Neural progenitor cell (in vitro differentiated cells): ENCODE measurements around the gene FAM131A. TPM values are rescaled to one million over a fixed set of nuclear protein-coding genes. Genes with fewer than 3 reads are reported as not detected.

Source experiments
- DNase-seq: peaks from one replicate; pipeline ENCODE4 v3.0.0-alpha.2; 2016; ENCODE audit warnings: low spot score
- H2AFZ ChIP-seq: fragments of 200-600 bp; sonication (generic); replicated peaks from 2 replicates; pipeline ENCODE4 v1.6.1; 2016; ENCODE audit warnings: antibody characterized with exemption
- H3F3A ChIP-seq: fragments of 200-600 bp; sonication (generic); 2 replicates; pipeline ENCODE4 v1.6.1; 2016; ENCODE audit warnings: antibody characterized with exemption, low read depth
- H3K27ac ChIP-seq: fragments of 200-600 bp; sonication (generic); 2 replicates; pipeline ENCODE4 v1.5.1; 2016; ENCODE audit warnings: mild to moderate bottlenecking
- H3K27me3 ChIP-seq: fragments of 200-600 bp; sonication (generic); 2 replicates; pipeline ENCODE4 v1.6.1; 2016; ENCODE audit warnings: mild to moderate bottlenecking, moderate library complexity
- H3K36me3 ChIP-seq: fragments of 200-600 bp; sonication (generic); 2 replicates; pipeline ENCODE4 v1.5.1; 2016
- H3K4me1 ChIP-seq: fragments of 200-600 bp; sonication (generic); 2 replicates; pipeline ENCODE4 v1.6.1; 2016; ENCODE audit warnings: mixed run types
- H3K4me2 ChIP-seq: fragments of 200-600 bp; sonication (generic); 2 replicates; pipeline ENCODE4 v1.6.1; 2016
- H3K4me3 ChIP-seq: fragments of 200-600 bp; sonication (generic); 2 replicates; pipeline ENCODE4 v1.5.1; 2016
- H3K79me2 ChIP-seq: fragments of 200-600 bp; sonication (generic); 2 replicates; pipeline ENCODE4 v1.6.1; 2016; ENCODE audit warnings: low read depth
- H3K9ac ChIP-seq: fragments of 200-600 bp; sonication (generic); 2 replicates; pipeline ENCODE4 v1.6.1; 2016
- H3K9me3 ChIP-seq: fragments of 200-600 bp; sonication (generic); 2 replicates; pipeline ENCODE4 v1.5.1; 2016; ENCODE audit warnings: low read depth
- H4K20me1 ChIP-seq: fragments of 200-600 bp; sonication (generic); 2 replicates; pipeline ENCODE4 v1.6.1; 2016; ENCODE audit warnings: low read depth
- H3K27ac Mint-ChIP-seq: 3 replicates; pipeline ENCODE4 v1.8.0; 2021; ENCODE audit warnings: mixed read lengths
- H3K27me3 Mint-ChIP-seq: 2 replicates; pipeline ENCODE4 v1.8.0; 2022; ENCODE audit warnings: low read depth, mild to moderate bottlenecking, inconsistent platforms, moderate library complexity, mixed read lengths; ENCODE audit not compliant: insufficient read depth
- H3K36me3 Mint-ChIP-seq: 3 replicates; pipeline ENCODE4 v1.8.0; 2021; ENCODE audit warnings: mixed read lengths
- H3K4me1 Mint-ChIP-seq: 3 replicates; pipeline ENCODE4 v1.8.0; 2021; ENCODE audit warnings: mixed read lengths
- H3K4me3 Mint-ChIP-seq: 3 replicates; pipeline ENCODE4 v1.8.0; 2021; ENCODE audit warnings: mild to moderate bottlenecking, moderate library complexity, mixed read lengths
- H3K9me3 Mint-ChIP-seq: 3 replicates; pipeline ENCODE4 v1.8.0; 2020; ENCODE audit warnings: mixed read lengths
- EZH2 ChIP-seq: fragments of 200-600 bp; sonication (generic); IDR thresholded peaks from 2 replicates; pipeline ENCODE4 v1.6.1; 2017; ENCODE audit warnings: antibody characterized with exemption, mild to moderate bottlenecking, moderate library complexity
- EZH2phosphoT487 ChIP-seq: fragments of 200-600 bp; sonication (generic); IDR thresholded peaks from 2 replicates; pipeline ENCODE4 v1.6.1; 2017; ENCODE audit warnings: antibody characterized with exemption
- total RNA-seq: library from RNA; depleted of rRNA; stranded (reverse); fragments of >200 nt; gene quantifications from 2 replicates; pipeline ENCODE4 v1.2.3, GENCODE V29; 2015; ENCODE audit warnings: low replicate concordance
- TF ChIP-seq, protein P1 (sequence below): fragments of 200-600 bp; sonication (generic); IDR thresholded peaks from 2 replicates; pipeline ENCODE4 v1.5.1; 2017; ENCODE audit warnings: antibody characterized with exemption, mild to moderate bottlenecking

Gene FAM131A
- total RNA-seq, 1 donor from 2014 or later = 17.2 TPM

DNA sequence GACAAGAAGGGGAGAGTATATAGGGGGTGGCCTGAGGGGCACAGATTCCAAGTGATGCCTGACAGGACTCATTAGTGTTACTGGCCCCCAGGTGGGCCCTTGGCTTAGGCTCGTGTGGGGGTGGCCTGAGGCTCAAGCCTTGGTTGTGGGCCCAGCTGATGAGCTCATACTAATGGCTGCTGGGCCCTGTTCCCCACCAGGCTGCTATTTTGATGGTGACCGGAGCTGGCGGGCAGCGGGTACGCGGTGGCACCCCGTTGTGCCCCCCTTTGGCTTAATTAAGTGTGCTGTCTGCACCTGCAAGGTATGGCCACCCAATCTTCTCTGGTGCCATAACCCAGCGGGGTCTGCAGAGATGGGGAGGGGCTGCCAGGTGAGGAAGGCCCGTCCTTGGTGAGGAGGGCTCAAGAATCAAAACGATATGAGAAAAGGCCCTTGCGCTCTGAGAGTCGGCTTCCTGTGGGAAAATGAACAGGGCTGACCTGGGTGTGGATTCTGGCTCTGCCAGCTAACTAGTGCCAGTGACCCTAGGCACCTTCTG, 49.8 kb downstream of the FAM131A start:
- no peak overlapping the region for H3K9ac ChIP-seq
- peaks cover 33% of the 10 kb centered on the region for H3K27me3 Mint-ChIP-seq
- TF ChIP-seq, protein P1, sequence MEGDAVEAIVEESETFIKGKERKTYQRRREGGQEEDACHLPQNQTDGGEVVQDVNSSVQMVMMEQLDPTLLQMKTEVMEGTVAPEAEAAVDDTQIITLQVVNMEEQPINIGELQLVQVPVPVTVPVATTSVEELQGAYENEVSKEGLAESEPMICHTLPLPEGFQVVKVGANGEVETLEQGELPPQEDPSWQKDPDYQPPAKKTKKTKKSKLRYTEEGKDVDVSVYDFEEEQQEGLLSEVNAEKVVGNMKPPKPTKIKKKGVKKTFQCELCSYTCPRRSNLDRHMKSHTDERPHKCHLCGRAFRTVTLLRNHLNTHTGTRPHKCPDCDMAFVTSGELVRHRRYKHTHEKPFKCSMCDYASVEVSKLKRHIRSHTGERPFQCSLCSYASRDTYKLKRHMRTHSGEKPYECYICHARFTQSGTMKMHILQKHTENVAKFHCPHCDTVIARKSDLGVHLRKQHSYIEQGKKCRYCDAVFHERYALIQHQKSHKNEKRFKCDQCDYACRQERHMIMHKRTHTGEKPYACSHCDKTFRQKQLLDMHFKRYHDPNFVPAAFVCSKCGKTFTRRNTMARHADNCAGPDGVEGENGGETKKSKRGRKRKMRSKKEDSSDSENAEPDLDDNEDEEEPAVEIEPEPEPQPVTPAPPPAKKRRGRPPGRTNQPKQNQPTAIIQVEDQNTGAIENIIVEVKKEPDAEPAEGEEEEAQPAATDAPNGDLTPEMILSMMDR = no peak
- no peak for TF ChIP-seq EZH2
- no peak for TF ChIP-seq EZH2phosphoT487
- no peaks in the 10 kb centered on the region for H4K20me1 ChIP-seq
- peaks cover 2% of the 10 kb centered on the region for H3K4me1 Mint-ChIP-seq
- H3K9me3 ChIP-seq = no peaks in the 10 kb centered on the region
- no peak overlapping the region for H3K27ac ChIP-seq
- DNase-seq = no peak
- no peak overlapping the region for H3K4me3 Mint-ChIP-seq
- H3K27ac Mint-ChIP-seq = peak overlapping the region; percentile 25
- H3K9me3 Mint-ChIP-seq = peaks cover 3% of the 10 kb centered on the region
- no peaks in the 10 kb centered on the region for H3K36me3 Mint-ChIP-seq
- H3K79me2 ChIP-seq = no peaks in the 10 kb centered on the region
- no peak overlapping the region for H3K4me3 ChIP-seq
- no peak overlapping the region for H3K4me2 ChIP-seq
- H3F3A ChIP-seq = peaks cover 4% of the 10 kb centered on the region
- peaks cover 12% of the 10 kb centered on the region for H3K27me3 ChIP-seq
- no peak overlapping the region for H2AFZ ChIP-seq
- H3K36me3 ChIP-seq = no peaks in the 10 kb centered on the region
- H3K4me1 ChIP-seq = no peaks in the 10 kb centered on the region

DNA sequence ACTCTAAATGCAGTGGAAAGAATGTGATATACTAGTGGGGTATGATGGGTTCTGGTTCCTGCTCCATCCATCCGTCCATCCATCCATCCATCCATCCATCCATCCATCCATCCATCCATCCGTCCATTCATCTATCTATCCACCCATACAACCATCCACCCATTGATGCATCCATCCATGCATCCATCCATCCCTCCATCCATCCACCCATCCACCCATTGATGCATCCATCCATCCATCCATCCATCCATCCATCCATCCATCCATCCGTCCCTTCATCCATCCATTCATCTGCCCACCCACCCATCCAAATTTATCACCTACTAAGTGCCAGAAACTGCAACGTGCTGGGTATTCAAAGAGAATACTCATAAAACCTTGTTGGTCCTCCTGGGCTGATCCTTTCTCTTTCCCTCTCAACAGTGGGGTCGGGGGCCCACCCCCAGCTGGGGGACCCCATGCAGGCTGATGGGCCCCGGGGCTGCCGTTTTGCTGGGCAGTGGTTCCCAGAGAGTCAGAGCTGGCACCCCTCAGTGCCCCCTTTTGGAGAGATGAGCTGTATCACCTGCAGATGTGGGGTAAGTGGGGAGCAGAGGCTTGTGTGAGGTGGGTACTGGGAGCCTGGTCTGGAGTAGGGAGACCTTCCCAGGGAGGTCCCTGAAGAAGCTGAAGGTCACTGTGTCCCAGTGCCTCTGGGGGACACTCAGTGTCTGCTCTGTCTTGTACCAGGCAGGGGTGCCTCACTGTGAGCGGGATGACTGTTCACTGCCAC, 51.0 kb downstream of the FAM131A start:
- H4K20me1 ChIP-seq = no peaks in the 10 kb centered on the region
- no peaks in the 10 kb centered on the region for H3K79me2 ChIP-seq
- no peaks in the 10 kb centered on the region for H3K36me3 ChIP-seq
- Mint-ChIP-seq H3K36me3 (no peaks in the 10 kb centered on the region), H3K27ac (peak overlapping the region; percentile 44), H3K4me3 (peak overlapping the region; percentile 9), H3K9me3 (peaks cover 3% of the 10 kb centered on the region), H3K27me3 (peaks cover 28% of the 10 kb centered on the region), H3K4me1 (peaks cover 2% of the 10 kb centered on the region)
- H3K9ac ChIP-seq = no peak overlapping the region
- H3K27me3 ChIP-seq = peaks cover under 1% of the 10 kb centered on the region
- H3F3A ChIP-seq = no peaks in the 10 kb centered on the region
- no peak overlapping the region for H3K27ac ChIP-seq
- no peak for DNase-seq
- no peaks in the 10 kb centered on the region for H3K9me3 ChIP-seq
- TF ChIP-seq, protein P1 = no peak
- no peak overlapping the region for H3K4me3 ChIP-seq
- H2AFZ ChIP-seq = no peak overlapping the region
- H3K4me2 ChIP-seq = no peak overlapping the region
- H3K4me1 ChIP-seq = no peaks in the 10 kb centered on the region

DNA sequence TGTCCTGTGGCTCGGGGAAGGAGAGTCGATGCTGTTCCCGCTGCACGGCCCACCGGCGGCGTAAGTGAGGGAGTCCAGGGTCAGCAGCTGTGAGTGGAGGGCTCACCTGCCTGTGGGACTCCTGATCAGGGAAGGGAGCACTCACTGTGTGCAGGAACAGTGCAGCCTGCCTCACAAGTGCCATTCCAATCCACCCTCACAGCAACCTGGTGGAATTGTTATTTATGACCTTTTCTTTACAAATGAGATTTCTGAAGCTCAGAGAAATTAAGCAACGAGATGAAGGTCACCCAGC, 51.5 kb downstream of the FAM131A start:
- H3K9me3 Mint-ChIP-seq = peaks cover 3% of the 10 kb centered on the region
- no peak overlapping the region for H3K4me3 Mint-ChIP-seq
- Histone ChIP-seq H3K4me2 (no peak overlapping the region), H3K27me3 (no peaks in the 10 kb centered on the region), H3K9ac (no peak overlapping the region), H3K4me1 (no peaks in the 10 kb centered on the region), H4K20me1 (no peaks in the 10 kb centered on the region), H2AFZ (no peak overlapping the region), H3K27ac (no peak overlapping the region), H3K4me3 (no peak overlapping the region), H3K36me3 (no peaks in the 10 kb centered on the region), H3F3A (no peaks in the 10 kb centered on the region), H3K9me3 (no peaks in the 10 kb centered on the region), H3K79me2 (no peaks in the 10 kb centered on the region)
- no peaks in the 10 kb centered on the region for H3K36me3 Mint-ChIP-seq
- peaks cover 2% of the 10 kb centered on the region for H3K4me1 Mint-ChIP-seq
- DNase-seq = no peak
- no peak overlapping the region for H3K27ac Mint-ChIP-seq
- TF ChIP-seq EZH2 (no peak), EZH2phosphoT487 (no peak)
- TF ChIP-seq, protein P1 = no peak
- peaks cover 28% of the 10 kb centered on the region for H3K27me3 Mint-ChIP-seq
